HepG2 (cell line): Measurements from ENCODE around the gene SAMD4B. TPM values are rescaled to one million over a fixed set of nuclear protein-coding genes. Genes with fewer than 3 reads are reported as not detected.

Source experiments
- ASH2L ChIP-seq: fragments of 300-600, 200-600 bp; sonication (generic); IDR thresholded peaks from 2 replicates; pipeline ENCODE4 v1.7.0; 2017; ENCODE audit warnings: low read depth, mild to moderate bottlenecking, moderate library complexity, mixed read lengths, low read length; ENCODE audit not compliant: insufficient read length
- ETV6 ChIP-seq: sonication (generic); formaldehyde crosslinking; conservative IDR thresholded peaks from 2 replicates; pipeline ENCODE4 v1.4.0; 2020; ENCODE audit warnings: missing genetic modification reagents
- FOXA3 ChIP-seq: IDR thresholded peaks from 2 replicates; pipeline ENCODE4 v1.6.1; 2016; ENCODE audit warnings: missing genetic modification reagents, missing compliant biosample characterization
- GABPA ChIP-seq, 2 experiments: IDR thresholded peaks; 2 replicates each; pipeline ENCODE4 v1.6.1; 2011 to 2016; ENCODE audit warnings: low read depth in 2 of 2, low read length in 1 of 2, missing biosample characterization in 1 of 2, missing genetic modification characterization in 1 of 2
- KMT2A ChIP-seq: sonication (generic); formaldehyde crosslinking; IDR thresholded peaks from 2 replicates; pipeline ENCODE4 v1.4.0; 2020; ENCODE audit warnings: missing genetic modification reagents
- NFIB ChIP-seq: sonication (generic); formaldehyde crosslinking; IDR thresholded peaks from 2 replicates; pipeline ENCODE4 v1.9.0; 2021; ENCODE audit warnings: missing genetic modification reagents, mild to moderate bottlenecking, borderline replicate concordance
- RNF219 ChIP-seq: sonication (generic); formaldehyde crosslinking; IDR thresholded peaks from 2 replicates; pipeline ENCODE4 v1.5.0; 2020; ENCODE audit warnings: mild to moderate bottlenecking, missing genetic modification reagents
- SIN3B ChIP-seq: fragments of 150-350 bp; IDR thresholded peaks from 2 replicates; pipeline ENCODE4 v1.6.1; 2014; ENCODE audit warnings: low read length
- SSRP1 ChIP-seq: IDR thresholded peaks from 2 replicates; pipeline ENCODE4 v1.6.1; 2016; ENCODE audit warnings: control low read depth
- TGIF2 ChIP-seq: IDR thresholded peaks from 2 replicates; pipeline ENCODE4 v1.6.1; 2016; ENCODE audit warnings: control low read depth, missing compliant biosample characterization
- ZNF362 ChIP-seq: sonication (generic); formaldehyde crosslinking; IDR thresholded peaks from 2 replicates; pipeline ENCODE4 v1.4.0; 2020; ENCODE audit warnings: missing genetic modification reagents, mild to moderate bottlenecking, borderline replicate concordance
- ZNF510 ChIP-seq: sonication (generic); formaldehyde crosslinking; IDR thresholded peaks from 2 replicates; pipeline ENCODE4 v1.4.0; 2020; ENCODE audit warnings: low read depth, mild to moderate bottlenecking, missing genetic modification reagents
- ZNF550 ChIP-seq: sonication (generic); formaldehyde crosslinking; IDR thresholded peaks from 2 replicates; pipeline ENCODE4 v1.4.0; 2020; ENCODE audit warnings: mild to moderate bottlenecking, missing genetic modification reagents, borderline replicate concordance
- ZNF687 ChIP-seq: sonication (generic); formaldehyde crosslinking; IDR thresholded peaks from 2 replicates; pipeline ENCODE4 v1.5.1; 2020; ENCODE audit warnings: mild to moderate bottlenecking, missing genetic modification reagents, moderate library complexity
- ZNF740 ChIP-seq: sonication (generic); formaldehyde crosslinking; IDR thresholded peaks from 2 replicates; pipeline ENCODE4 v1.4.0; 2020; ENCODE audit warnings: missing genetic modification reagents
- ZNF800 ChIP-seq: sonication (generic); formaldehyde crosslinking; IDR thresholded peaks from 2 replicates; pipeline ENCODE4 v1.4.0; 2020; ENCODE audit warnings: missing genetic modification reagents
- polyA plus RNA-seq, 8 experiments: library from polyadenylated mRNA; depleted of rRNA in 3 of 8; stranded (reverse) in 7 of 8; unstranded in 1 of 8; fragments of >200 nt; fragmentation: Illumina TruSeq in 4 of 8; extraction: Trizol in 4 of 8; gene quantifications; 2 replicates each; pipeline versions ENCODE4 v1.2.1 to v1.2.3, GENCODE V29; 2011 to 2016; ENCODE audit warnings: low read depth in 4 of 8, missing spikeins in 1 of 8, mixed read lengths in 1 of 8; ENCODE audit not compliant: insufficient read depth in 1 of 8
- total RNA-seq, 5 experiments: library from RNA; depleted of rRNA; stranded (reverse); fragments of >200 nt; fragmentation: Illumina TruSeq; extraction: Trizol; gene quantifications; 2 replicates each; pipeline ENCODE4 v1.2.3, GENCODE V29; 2016; ENCODE audit warnings: low read depth in 1 of 5

SAMD4B gene
- total and polyA plus RNA-seq, 2 of the 13 experiments (the other 11 are each of a cell fraction or from before 2014, with no cell fraction given), result 26.0 to 31.8 TPM

GRCh38 chr19:39398297-39398864 is 56.2 kb downstream of the SAMD4B start (continued):
- no peak for TF ChIP-seq NFIB (CRISPR knock-in tag)
- no peak for TF ChIP-seq SIN3B
- TF ChIP-seq KMT2A (CRISPR knock-in tag), result no peak
- TF ChIP-seq ZNF362 (CRISPR knock-in tag), result no peak
- TF ChIP-seq ASH2L, result no peak
- TF ChIP-seq ZNF510 (CRISPR knock-in tag), result no peak
- no peak for TF ChIP-seq ZNF740
- TF ChIP-seq SSRP1, result no peak
- no peak for TF ChIP-seq GABPA (IDR thresholded peaks at IDR 0.05; ENCODE audit: low read depth, low read length)
- TF ChIP-seq GABPA (CRISPR knock-in tag; IDR thresholded peaks at IDR 0.05; ENCODE audit: low read depth), result peak; percentile 5; the same call in 1 of the 2 replicates
- no peak for TF ChIP-seq ZNF800
- no peak; the same call in 1 of the 2 replicates for TF ChIP-seq ETV6 (CRISPR knock-in tag)
- no peak for TF ChIP-seq FOXA3 (CRISPR knock-in tag)
- TF ChIP-seq TGIF2 (CRISPR knock-in tag), result no peak
- TF ChIP-seq ZNF687 (CRISPR knock-in tag), result peak; percentile 66
- TF ChIP-seq RNF219 (CRISPR knock-in tag), result no peak
- TF ChIP-seq ZNF550, result no peak
